H1 (cell line): ENCODE data around the gene RREB1. TPM values are rescaled to one million over a fixed set of nuclear protein-coding genes. Genes with fewer than 3 reads are reported as not detected.

Experiments used
- CTCF ChIA-PET: fragments of 300-600 bp; sonication (Branson Sonifier 250); formaldehyde crosslinking; loops from one replicate; lab custom pipeline; 2021; ENCODE audit not compliant: partially characterized antibody; lab: Charles Lee
- POLR2A ChIA-PET: fragments of 300-600 bp; sonication (Branson Sonifier 250); formaldehyde crosslinking; loops from one replicate; lab custom pipeline; 2021; ENCODE audit warnings: inconsistent platforms; ENCODE audit not compliant: partially characterized antibody; lab: Charles Lee
- DNase-seq, 2 experiments: peaks; one replicate each; pipeline versions ENCODE4 v3.0.0 to v3.0.0-alpha.2; 2010 to 2022; ENCODE audit warnings: low spot score in 2 of 2, low read depth in 1 of 2, mixed read lengths in 1 of 2
- FAIRE-seq: peaks from 2 replicates; lab custom pipeline; 2011; peaks lifted over from hg19 to GRCh38; lab: Jason Lieb, UNC
- H2AFZ ChIP-seq: 2 replicates; pipeline ENCODE4 v1.8.1; 2012; ENCODE audit warnings: low read length, inconsistent platforms
- H2AK5ac ChIP-seq: 2 replicates; pipeline ENCODE4 v1.6.1; 2013; ENCODE audit warnings: low read depth, low read length
- H2BK120ac ChIP-seq: replicated peaks from 2 replicates; pipeline ENCODE3; 2013; ENCODE audit warnings: low read depth, low read length, inconsistent platforms
- H2BK12ac ChIP-seq: 2 replicates; pipeline ENCODE4 v1.6.1; 2013; ENCODE audit warnings: low read depth, low read length
- H2BK15ac ChIP-seq: 2 replicates; pipeline ENCODE4 v1.6.1; 2013; ENCODE audit warnings: low read length
- H2BK20ac ChIP-seq: 2 replicates; pipeline ENCODE4 v1.6.1; 2013; ENCODE audit warnings: low read length
- H2BK5ac ChIP-seq: 2 replicates; pipeline ENCODE4 v1.6.1; 2013; ENCODE audit warnings: low read depth, low read length
- H3K14ac ChIP-seq: 2 replicates; pipeline ENCODE4 v1.6.1; 2013; ENCODE audit warnings: inconsistent platforms; ENCODE audit not compliant: insufficient read length
- H3K18ac ChIP-seq: 2 replicates; pipeline ENCODE4 v1.6.1; 2013; ENCODE audit warnings: low read length; ENCODE audit errors: extremely low read depth
- H3K23ac ChIP-seq: 2 replicates; pipeline ENCODE4 v1.6.1; 2013; ENCODE audit warnings: inconsistent platforms; ENCODE audit not compliant: insufficient read length
- H3K23me2 ChIP-seq: 2 replicates; pipeline ENCODE4 v1.6.1; 2013; ENCODE audit warnings: low read depth, low read length
- H3K27ac ChIP-seq: 2 replicates; pipeline ENCODE4 v1.6.1; 2011; ENCODE audit warnings: low read depth, low read length, inconsistent platforms
- H3K27me3 ChIP-seq, 4 experiments: replicated peaks in 1 of 4; 1 replicate in 1 of 4; 2 replicates in 3 of 4; pipeline versions ENCODE4 v1.6.1 to v1.8.1; 2011 to 2013; ENCODE audit warnings: low read length in 3 of 4, mild to moderate bottlenecking in 3 of 4, inconsistent platforms in 2 of 4, mixed read lengths in 2 of 4, moderate library complexity in 1 of 4; ENCODE audit not compliant: control insufficient read depth in 3 of 4, insufficient read depth in 3 of 4; ENCODE audit errors: extremely low read depth in 1 of 4
- H3K36me3 ChIP-seq, 4 experiments: 2 replicates each; pipeline versions ENCODE4 v1.6.1 to v1.8.1; 2011 to 2013; ENCODE audit warnings: mild to moderate bottlenecking in 4 of 4, low read length in 3 of 4, moderate library complexity in 2 of 4, control low read depth in 1 of 4, inconsistent platforms in 1 of 4; ENCODE audit not compliant: insufficient read depth in 4 of 4, control insufficient read depth in 2 of 4
- H3K4ac ChIP-seq: replicated peaks from 2 replicates; pipeline ENCODE3; 2013; ENCODE audit warnings: low read length, low read depth, mixed read lengths, inconsistent platforms; ENCODE audit not compliant: insufficient read length
- H3K4me1 ChIP-seq, 4 experiments: replicated peaks in 1 of 4; 1 replicate in 1 of 4; 2 replicates in 3 of 4; pipeline versions ENCODE4 v1.6.1 to v1.8.1; 2011 to 2013; ENCODE audit warnings: low read length in 3 of 4, inconsistent platforms in 2 of 4, mixed read lengths in 1 of 4; ENCODE audit not compliant: insufficient read depth in 4 of 4, control insufficient read depth in 3 of 4
- H3K4me2 ChIP-seq, 2 experiments: 2 replicates each; pipeline versions ENCODE4 v1.6.1 to v1.8.1; 2011 to 2013; ENCODE audit warnings: low read depth in 2 of 2, low read length in 2 of 2, control low read depth in 1 of 2, inconsistent platforms in 1 of 2, mild to moderate bottlenecking in 1 of 2; ENCODE audit not compliant: insufficient read depth in 1 of 2
- H3K4me3 ChIP-seq, 4 experiments: fragments of 200-600, 300-600 bp in 1 of 4; sonication (generic), shearing (Covaris generic), sonication (Bioruptor Twin) in 1 of 4; 2 replicates each; pipeline versions ENCODE4 v1.5.1 to v1.8.1; 2011 to 2016; ENCODE audit warnings: low read length in 4 of 4, low read depth in 3 of 4, control low read depth in 2 of 4, inconsistent platforms in 2 of 4, mild to moderate bottlenecking in 2 of 4, mixed read lengths in 1 of 4, moderate library complexity in 1 of 4; ENCODE audit not compliant: insufficient read depth in 2 of 4; ENCODE audit errors: extremely low read depth in 1 of 4
- H3K56ac ChIP-seq: replicated peaks from 2 replicates; pipeline ENCODE3; 2013; ENCODE audit warnings: low read depth, mild to moderate bottlenecking, mixed read lengths, low read length, inconsistent platforms; ENCODE audit not compliant: insufficient read length
- H3K79me1 ChIP-seq: 2 replicates; pipeline ENCODE4 v1.6.1; 2013; ENCODE audit warnings: low read depth, low read length, control low read depth
- H3K79me2 ChIP-seq, 2 experiments: 2 replicates each; pipeline versions ENCODE4 v1.6.1 to v1.8.1; 2012 to 2013; ENCODE audit warnings: low read length in 2 of 2, mild to moderate bottlenecking in 2 of 2, inconsistent platforms in 1 of 2; ENCODE audit not compliant: insufficient read depth in 2 of 2, control insufficient read depth in 1 of 2
- H3K9ac ChIP-seq, 4 experiments: replicated peaks in 1 of 4; 1 replicate in 1 of 4; 2 replicates in 3 of 4; pipeline versions ENCODE4 v1.6.1 to v1.8.1; 2011 to 2013; ENCODE audit warnings: low read depth in 3 of 4, low read length in 3 of 4, control low read depth in 2 of 4, mild to moderate bottlenecking in 2 of 4, moderate library complexity in 2 of 4, inconsistent platforms in 1 of 4; ENCODE audit errors: extremely low read depth in 1 of 4
- H3K9me3 ChIP-seq, 2 experiments: 2 replicates each; pipeline versions ENCODE4 v1.6.1 to v1.8.1; 2012 to 2013; ENCODE audit warnings: mild to moderate bottlenecking in 2 of 2, moderate library complexity in 2 of 2, control low read depth in 1 of 2, inconsistent platforms in 1 of 2, low read depth in 1 of 2, low read length in 1 of 2, mixed read lengths in 1 of 2; ENCODE audit not compliant: insufficient read depth in 2 of 2
- H4K20me1 ChIP-seq, 2 experiments: replicated peaks in 1 of 2; 2 replicates each; pipeline versions ENCODE3 to v1.8.1; 2011 to 2013; ENCODE audit warnings: inconsistent platforms in 2 of 2, low read length in 2 of 2, mild to moderate bottlenecking in 1 of 2; ENCODE audit not compliant: insufficient read depth in 2 of 2, control insufficient read depth in 1 of 2
- H4K5ac ChIP-seq: 2 replicates; pipeline ENCODE4 v1.6.1; 2013; ENCODE audit warnings: low read length, low read depth, mixed read lengths, inconsistent platforms; ENCODE audit not compliant: insufficient read length
- H4K8ac ChIP-seq: 2 replicates; pipeline ENCODE4 v1.8.0; 2013; ENCODE audit warnings: mild to moderate bottlenecking, moderate library complexity, low read length, inconsistent platforms; ENCODE audit not compliant: insufficient read depth; ENCODE audit errors: extremely low read depth
- H4K91ac ChIP-seq: replicated peaks from 2 replicates; pipeline ENCODE3; 2013; ENCODE audit warnings: low read length, mixed read lengths, inconsistent platforms; ENCODE audit not compliant: insufficient read length
- CBX5 ChIP-seq: fragments of 300-800, 300-1000 bp; sonication (generic); IDR thresholded peaks from 2 replicates; pipeline ENCODE4 v1.7.1; 2016; ENCODE audit warnings: antibody characterized with exemption, low read length, low read depth
- CEBPB ChIP-seq: IDR thresholded peaks from 2 replicates; pipeline ENCODE4 v1.6.1; 2012; ENCODE audit warnings: low read depth, low read length
- EZH2 ChIP-seq: fragments of 200-600 bp; sonication (generic); IDR thresholded peaks from 2 replicates; pipeline ENCODE4 v1.7.1; 2012; ENCODE audit warnings: low read depth, mild to moderate bottlenecking, moderate library complexity, low read length, inconsistent platforms; ENCODE audit not compliant: severe bottlenecking
- GTF2F1 ChIP-seq: IDR thresholded peaks from 2 replicates; pipeline ENCODE4 v1.6.1; 2012; ENCODE audit warnings: low read depth, low read length, improper control_type of control experiment, borderline replicate concordance
- MAFK ChIP-seq: IDR thresholded peaks from 2 replicates; pipeline ENCODE4 v1.6.1; 2012; ENCODE audit warnings: low read depth, mild to moderate bottlenecking, improper control_type of control experiment, low read length
- RXRA ChIP-seq: IDR thresholded peaks from 2 replicates; pipeline ENCODE4 v1.6.1; 2011; ENCODE audit warnings: low read depth, mild to moderate bottlenecking, low read length, moderate library complexity; ENCODE audit not compliant: insufficient read depth
- SAP30 ChIP-seq: fragments of 300-600 bp; sonication (generic); IDR thresholded peaks from 2 replicates; pipeline ENCODE4 v1.7.1; 2012; ENCODE audit warnings: low read length, moderate library complexity, mild to moderate bottlenecking, inconsistent platforms; ENCODE audit not compliant: insufficient read depth, insufficient replicate concordance
- SIN3A ChIP-seq, 2 experiments: IDR thresholded peaks in 1 of 2; conservative IDR thresholded peaks in 1 of 2; 2 replicates each; pipeline ENCODE4 v1.6.1; 2011 to 2012; ENCODE audit warnings: low read length in 2 of 2, improper control_type of control experiment in 1 of 2, low read depth in 1 of 2, mild to moderate bottlenecking in 1 of 2
- WGBS, 2 experiments: shearing (Covaris generic) in 1 of 2; methylation state at CpG; one replicate each; pipeline versions ENCODE4 v1.1.6 to v1.1.7; 2013 to 2015; ENCODE audit warnings: low lambda C conversion rate in 2 of 2, mixed read lengths in 2 of 2, inconsistent platforms in 1 of 2, low coverage in 1 of 2, missing lambda C conversion rate in 1 of 2; ENCODE audit not compliant: insufficient replicate concordance in 2 of 2, insufficient coverage in 1 of 2, insufficient read length in 1 of 2; ENCODE audit errors: extremely low coverage in 1 of 2, missing lambda C conversion rate in 1 of 2; 5-methylcytosine and 5-hydroxymethylcytosine counted together
- polyA plus RNA-seq, 7 experiments: library from polyadenylated mRNA; depleted of rRNA in 3 of 7; stranded (reverse) in 5 of 7; unstranded in 2 of 7; fragments of >200 nt in 5 of 7; fragments of 200-250 nt in 2 of 7; gene quantifications; 1 replicate in 5 of 7; 2 replicates in 1 of 7; 4 replicates in 1 of 7; pipeline versions ENCODE4 v1.2.1 to v1.2.3, GENCODE V29; 2011 to 2013; ENCODE audit warnings: missing spikeins in 2 of 7, mixed read lengths in 2 of 7
- total RNA-seq: library from RNA; stranded (reverse); fragmentation: NEBNext Ultra II Directional; extraction: Animal tissue kit (Norgen Biotek cat#: 25700); gene quantifications from 2 replicates; pipeline ENCODE4 v1.2.1, GENCODE V29; 2021
- TF ChIP-seq, protein P1 (sequence below): IDR thresholded peaks from 2 replicates; pipeline ENCODE4 v1.6.1; 2012; ENCODE audit warnings: low read length, inconsistent platforms

The RREB1 gene
- total and polyA plus RNA-seq, 2 of the 8 experiments (the other 6 are each of a cell fraction or from before 2014, with no cell fraction given): 3.9 to 34.7 TPM

DNA sequence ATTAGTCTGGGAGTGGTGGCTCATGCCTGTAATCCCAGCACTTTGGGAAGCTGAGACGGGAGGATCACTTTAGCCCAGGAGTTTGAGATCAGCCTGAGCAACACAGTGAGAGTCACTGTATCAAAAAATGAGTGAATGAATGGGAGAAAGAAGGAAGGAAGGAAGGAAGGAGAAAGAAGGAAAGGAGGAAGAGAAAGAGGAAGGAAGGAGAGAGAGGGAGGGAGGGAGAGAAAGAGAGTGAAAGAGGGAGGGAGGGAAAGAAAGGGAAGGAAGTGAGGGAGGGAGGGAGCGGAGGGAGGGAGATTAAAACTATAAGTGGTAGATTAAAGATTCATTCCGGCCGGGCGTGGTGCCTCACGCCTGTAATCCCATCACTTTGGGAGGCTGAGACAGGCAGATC lies 28.9 kb upstream of the RREB1 start:
- H4K20me1 ChIP-seq: no peaks in the 10 kb centered on the region
- H3K14ac ChIP-seq: no peak overlapping the region
- H3K79me2 ChIP-seq: no peaks in the 10 kb centered on the region
- no peaks in the 10 kb centered on the region for H3K79me1 ChIP-seq
- no peak overlapping the region for H2BK15ac ChIP-seq
- no peaks in the 10 kb centered on the region for H3K9me3 ChIP-seq
- no peak overlapping the region for H2BK5ac ChIP-seq
- H2AFZ ChIP-seq: no peak overlapping the region
- no peak overlapping the region for H3K4me2 ChIP-seq
- no peak overlapping the region for H2BK20ac ChIP-seq
- 86 to 88% methylated on average over 1 of the region's 6 CpGs for WGBS, 2 experiments
- H4K5ac ChIP-seq: no peak overlapping the region
- H2BK12ac ChIP-seq: no peak overlapping the region
- no peak overlapping the region for H3K18ac ChIP-seq
- no peaks in the 10 kb centered on the region for H3K36me3 ChIP-seq
- no peak overlapping the region for H3K9ac ChIP-seq
- no peak overlapping the region for H3K23ac ChIP-seq
- POLR2A ChIA-PET: no interaction called here
- no peak overlapping the region for H4K91ac ChIP-seq
- H3K27me3 ChIP-seq: no peaks in the 10 kb centered on the region
- no peaks in the 10 kb centered on the region for H3K4me1 ChIP-seq
- CTCF ChIA-PET: interaction anchor here (1.2 kb wide), 1 partner anchor 8 kb away, joined by 5 read pairs; no protein-coding TSS in a partner anchor
- no peak overlapping the region for H2BK120ac ChIP-seq
- FAIRE-seq (no peak), DNase-seq (no peak)
- H3K4ac ChIP-seq: no peak overlapping the region
- no peak overlapping the region for H2AK5ac ChIP-seq
- H3K56ac ChIP-seq: no peak overlapping the region
- H3K27ac ChIP-seq: no peak overlapping the region
- no peak overlapping the region for H3K4me3 ChIP-seq
- no peak overlapping the region for H4K8ac ChIP-seq
- no peaks in the 10 kb centered on the region for H3K23me2 ChIP-seq
- TF ChIP-seq EZH2 (no peak), CBX5 (no peak), MAFK (no peak), GTF2F1 (no peak), SIN3A (conservative IDR thresholded peaks at IDR 0.05 in 1 of 2, IDR thresholded peaks at IDR 0.05 in 1 of 2; ENCODE audit: low read depth in 1 of 2, low read length in 2 of 2) (no peak), RXRA (no peak), CEBPB (no peak), SAP30 (no peak)
- TF ChIP-seq, protein P1, sequence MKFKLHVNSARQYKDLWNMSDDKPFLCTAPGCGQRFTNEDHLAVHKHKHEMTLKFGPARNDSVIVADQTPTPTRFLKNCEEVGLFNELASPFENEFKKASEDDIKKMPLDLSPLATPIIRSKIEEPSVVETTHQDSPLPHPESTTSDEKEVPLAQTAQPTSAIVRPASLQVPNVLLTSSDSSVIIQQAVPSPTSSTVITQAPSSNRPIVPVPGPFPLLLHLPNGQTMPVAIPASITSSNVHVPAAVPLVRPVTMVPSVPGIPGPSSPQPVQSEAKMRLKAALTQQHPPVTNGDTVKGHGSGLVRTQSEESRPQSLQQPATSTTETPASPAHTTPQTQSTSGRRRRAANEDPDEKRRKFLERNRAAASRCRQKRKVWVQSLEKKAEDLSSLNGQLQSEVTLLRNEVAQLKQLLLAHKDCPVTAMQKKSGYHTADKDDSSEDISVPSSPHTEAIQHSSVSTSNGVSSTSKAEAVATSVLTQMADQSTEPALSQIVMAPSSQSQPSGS: no peak
